Kasumi-1 (cell line): ENCODE results near the gene RELCH.
"Not testable (repeated sequence)": the region's sequence is repeated elsewhere in the genome, so short reads cannot be mapped to it uniquely, and the experiment has no call there.

Experiments used
- DNase-seq, 2 experiments: peaks; one replicate each; lab custom pipeline; 2025; lab: John Stamatoyannopoulos, UW

The RELCH gene

DNA sequence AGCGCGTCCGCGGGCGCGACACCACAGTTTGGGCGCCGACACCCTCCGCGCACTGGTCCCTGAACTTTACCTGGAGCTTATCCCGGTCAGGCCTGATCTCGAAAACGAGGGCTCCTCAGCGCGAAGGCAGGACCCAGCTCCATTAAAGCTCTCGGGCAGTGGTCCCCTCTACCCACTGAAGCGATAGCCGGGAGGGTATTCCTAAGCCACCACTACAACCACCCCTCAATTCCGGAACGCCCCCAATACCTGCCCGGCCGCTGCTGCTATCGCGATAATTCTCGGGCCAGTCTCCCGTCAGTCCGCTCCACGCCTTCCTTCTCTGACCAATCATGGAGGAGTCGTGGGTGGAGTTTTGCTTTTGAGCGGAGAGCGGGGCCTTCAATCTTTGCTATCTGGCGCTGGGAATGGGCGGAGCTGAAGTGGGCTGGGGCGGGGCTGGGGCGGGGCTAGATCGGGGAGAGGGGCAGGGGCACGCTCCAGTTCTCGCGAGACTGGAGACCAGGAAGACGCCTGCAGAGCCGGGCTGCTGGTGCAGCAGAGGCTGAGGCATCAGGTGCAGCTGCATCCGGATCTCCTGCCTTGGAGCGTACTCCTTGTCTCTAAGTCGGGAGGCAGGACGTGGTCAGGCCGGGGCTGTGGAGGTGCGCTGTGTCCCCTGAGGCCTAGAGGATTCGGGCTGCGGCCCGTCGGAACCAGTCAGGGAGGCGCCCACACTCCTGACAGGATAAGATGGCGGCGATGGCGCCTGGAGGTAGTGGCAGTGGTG lies at the start of gene RELCH, which contains the start of gene PIGN:
TSS of gene RELCH (plus strand) at position 482 of the 769 bp plus-strand sequence. CDS start at position 733, 251 bp downstream.
TSS of gene PIGN (minus strand) at position 283 of the 769 bp plus-strand sequence. CDS start 25,703 bp downstream, outside the sequence.
- DNase-seq: peak; percentile 99

DNA sequence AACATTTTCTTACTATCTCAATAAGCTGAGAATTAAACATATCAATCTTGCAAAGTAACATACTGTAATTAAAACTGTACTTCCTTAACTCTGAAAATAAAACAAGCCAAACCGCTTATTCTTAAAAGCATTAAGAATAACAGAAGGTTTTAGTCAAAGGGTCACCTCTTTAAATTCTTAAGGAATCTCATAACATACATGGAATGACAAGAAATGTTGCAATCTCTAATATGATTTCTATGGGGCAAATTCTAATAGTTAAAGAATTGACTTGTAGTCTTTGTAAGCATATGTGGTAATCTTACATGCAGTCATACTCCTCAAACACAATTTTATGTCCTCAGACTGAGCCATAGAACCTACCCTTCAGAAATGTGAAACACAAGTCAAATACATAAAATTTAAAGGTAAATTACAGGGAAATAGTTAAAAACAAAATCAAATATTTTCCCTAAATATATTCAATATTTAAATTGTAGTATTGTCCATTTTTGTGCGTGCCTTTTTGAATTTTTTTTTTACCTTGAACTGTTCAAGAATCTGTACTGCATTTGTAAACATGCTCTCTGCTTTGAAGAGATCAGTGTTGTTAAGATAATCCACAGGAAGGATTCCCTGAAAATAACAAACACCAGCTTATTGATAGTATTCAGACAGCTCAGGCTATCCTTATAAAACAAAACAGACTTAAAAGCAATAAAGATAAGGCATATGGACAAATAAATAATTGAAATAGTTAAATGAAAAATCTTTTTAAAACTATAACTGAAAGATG lies 48.4 kb upstream of the RELCH start:
- no peak for DNase-seq

GRCh38 chr18:62140259-62140658 lies 46.8 kb upstream of the RELCH start:
- DNase-seq: no peak

DNA sequence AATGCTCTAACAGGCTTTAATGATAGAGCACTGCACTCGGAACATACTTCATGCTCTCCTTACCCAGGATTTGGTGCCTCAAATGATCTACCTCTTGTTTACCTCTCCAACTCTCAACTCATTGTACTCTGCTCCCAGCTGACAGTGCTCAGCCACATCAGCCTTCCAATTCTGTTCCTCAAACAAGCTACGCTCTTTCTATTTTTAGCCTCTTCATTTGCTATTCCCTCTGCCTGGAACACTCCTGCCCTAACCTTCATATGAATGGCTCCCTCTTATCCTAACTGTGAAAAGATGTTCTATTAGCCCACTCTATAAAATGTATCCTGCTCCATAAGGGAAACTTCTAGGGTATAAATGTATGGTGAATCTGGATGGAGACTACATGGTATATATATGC lies 42.7 kb upstream of the RELCH start:
- DNase-seq: no peak

DNA sequence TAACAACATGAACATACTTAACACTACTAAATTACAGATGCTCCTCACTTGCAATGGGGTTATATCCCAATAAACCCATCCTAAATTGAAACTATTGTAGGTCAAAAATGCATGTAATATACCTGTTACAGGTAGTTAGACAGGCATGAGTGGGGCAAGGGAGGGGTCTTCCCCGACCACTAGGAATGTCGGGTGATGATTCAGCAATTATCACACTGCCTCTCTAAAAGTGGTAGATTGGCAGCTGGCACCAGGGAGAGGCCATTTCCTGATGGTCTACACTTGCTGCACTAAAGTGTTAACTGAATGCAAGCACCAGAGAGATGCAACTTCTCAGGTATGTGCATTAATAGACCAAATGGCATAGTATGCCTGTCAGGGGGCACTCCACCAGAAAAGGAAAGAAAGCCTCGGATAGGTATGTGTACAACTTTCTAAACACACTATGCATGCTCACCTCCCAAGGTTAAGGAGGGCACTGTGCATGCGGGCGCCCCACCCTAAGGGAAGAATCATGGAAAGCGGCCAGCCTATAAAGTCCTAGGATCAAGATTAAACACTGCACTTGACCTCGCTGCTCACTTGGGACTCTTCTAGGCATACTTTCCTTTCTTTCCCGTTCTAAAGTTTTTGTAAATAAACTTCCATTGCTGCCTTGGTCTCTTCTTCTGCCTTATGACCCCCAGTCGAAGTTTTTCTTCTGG lies 35.8 kb upstream of the RELCH start:
- no peak for DNase-seq

GRCh38 chr18:62152844-62153243 lies 34.2 kb upstream of the RELCH start:
- DNase-seq: peak; percentile 5 to 32

GRCh38 chr18:62157843-62158242 lies 29.2 kb upstream of the RELCH start:
- DNase-seq: no peak

GRCh38 chr18:62164310-62164709 lies 22.7 kb upstream of the RELCH start:
- no peak for DNase-seq

- no peak for DNase-seq
These were observed 22.1 kb upstream of the RELCH start for GRCh38 chr18:62164855-62165487.

DNA sequence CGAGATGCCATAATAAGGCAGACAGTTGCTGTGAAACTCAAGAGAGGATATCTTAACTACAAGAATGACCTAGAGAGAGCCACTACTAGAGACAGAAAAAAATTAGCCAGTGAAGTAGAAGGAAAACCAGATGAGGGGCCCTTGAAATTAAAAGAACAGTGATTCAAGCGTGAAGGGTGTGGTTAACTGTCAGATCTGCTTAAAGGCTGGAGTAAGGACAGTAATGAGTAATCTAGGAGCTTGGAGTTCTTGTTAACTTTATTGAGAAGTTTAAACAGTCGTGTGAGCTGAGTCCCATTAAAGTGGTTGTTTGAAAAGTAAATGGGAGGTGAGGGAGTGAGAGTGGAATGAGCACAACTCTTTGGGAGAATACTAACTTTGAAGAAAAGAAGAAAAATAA lies 21.5 kb upstream of the RELCH start:
- DNase-seq: no peak

- DNase-seq: not testable (repeated sequence)
These were observed 20.5 kb upstream of the RELCH start for GRCh38 chr18:62166524-62166923.

DNA sequence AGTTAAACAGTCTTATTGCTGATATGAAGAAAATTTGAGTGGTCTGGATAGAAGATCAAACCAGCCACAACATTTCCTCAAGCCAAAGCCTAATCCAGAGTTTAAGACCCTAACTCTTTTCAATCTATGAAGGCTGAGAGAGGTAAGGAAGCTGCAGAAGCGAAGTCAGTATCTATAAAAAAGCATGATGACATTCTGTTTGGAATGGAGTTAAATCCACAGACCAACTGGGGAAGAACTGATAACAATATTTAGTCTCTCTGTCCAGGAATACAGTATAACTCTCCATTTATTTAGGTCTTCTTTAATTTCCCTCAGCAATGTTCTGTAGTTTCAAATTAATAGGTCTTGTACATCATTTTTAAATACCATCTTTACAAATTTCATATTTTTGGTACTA lies 16.2 kb upstream of the RELCH start:
- no peak for DNase-seq

DNA sequence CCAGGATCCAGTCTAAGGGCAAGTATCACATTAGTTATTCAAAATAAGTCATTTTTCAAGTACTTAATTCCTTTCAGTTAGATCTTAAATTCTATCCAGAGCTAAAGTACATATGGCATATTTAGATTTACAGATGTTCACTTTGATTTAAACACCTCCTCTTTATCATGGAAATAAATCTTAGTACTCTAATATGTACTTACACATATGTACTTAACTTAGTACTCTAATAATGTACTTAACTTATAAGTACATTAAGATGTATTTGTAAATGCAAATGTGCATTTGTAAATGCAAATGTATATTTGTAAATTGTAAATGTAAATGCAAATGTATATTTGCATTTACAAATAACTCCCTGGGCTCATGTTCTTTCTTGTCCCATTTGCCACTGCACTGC lies 14.8 kb upstream of the RELCH start:
- DNase-seq: no peak

- no peak for DNase-seq
These were observed 11.5 kb upstream of the RELCH start for GRCh38 chr18:62175521-62175920.

GRCh38 chr18:62177271-62177670 lies 9.8 kb upstream of the RELCH start:
- DNase-seq: no peak

GRCh38 chr18:62179213-62179612 lies 7.8 kb upstream of the RELCH start:
- DNase-seq: no peak

DNA sequence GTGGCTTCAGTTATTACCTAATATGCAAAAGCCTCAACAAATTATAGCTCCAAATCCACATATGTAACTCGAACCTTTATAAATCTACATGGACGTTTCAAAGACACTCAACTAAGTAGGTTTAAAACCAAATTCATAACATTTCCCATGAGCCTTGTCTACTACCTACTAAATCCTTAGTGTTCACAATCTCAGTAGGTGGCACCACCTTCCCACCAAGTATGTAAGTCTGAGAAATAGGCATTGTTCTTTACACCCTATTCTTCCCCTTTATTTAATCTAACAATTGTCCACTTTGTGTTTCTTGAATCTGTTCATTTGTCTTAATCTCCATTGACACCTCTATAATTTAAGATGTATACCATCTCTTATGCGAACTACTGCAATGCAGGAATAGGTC lies 4.8 kb upstream of the RELCH start:
- no peak for DNase-seq

DNA sequence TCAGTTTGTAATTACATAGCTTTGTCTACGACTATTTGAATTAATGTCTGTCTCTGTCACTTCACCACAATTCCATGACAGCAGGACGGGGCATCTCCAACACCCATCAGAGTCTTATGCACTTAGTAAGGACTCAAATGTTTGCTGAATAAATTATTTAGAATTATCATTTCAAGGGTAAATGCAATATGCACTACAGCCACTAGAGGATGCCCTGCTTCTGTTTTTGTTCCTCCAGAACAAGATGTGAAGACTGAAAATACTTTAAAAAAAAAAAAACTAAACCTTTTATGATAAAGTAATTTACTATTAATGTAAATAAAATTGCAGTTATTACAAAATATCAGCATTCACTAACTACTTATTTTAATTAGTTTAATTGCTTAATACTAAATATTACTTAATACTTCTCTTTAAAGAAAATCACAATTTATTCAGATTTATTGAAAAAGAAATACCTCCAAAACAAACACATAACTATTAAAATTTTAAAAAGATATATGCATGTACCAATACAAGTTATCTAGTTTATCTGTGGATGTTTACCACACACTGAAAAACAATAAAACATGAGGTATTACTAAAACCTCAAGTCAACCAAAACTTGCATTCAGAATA lies 3.4 kb upstream of the RELCH start:
- peak; percentile 59 to 74 for DNase-seq

DNA sequence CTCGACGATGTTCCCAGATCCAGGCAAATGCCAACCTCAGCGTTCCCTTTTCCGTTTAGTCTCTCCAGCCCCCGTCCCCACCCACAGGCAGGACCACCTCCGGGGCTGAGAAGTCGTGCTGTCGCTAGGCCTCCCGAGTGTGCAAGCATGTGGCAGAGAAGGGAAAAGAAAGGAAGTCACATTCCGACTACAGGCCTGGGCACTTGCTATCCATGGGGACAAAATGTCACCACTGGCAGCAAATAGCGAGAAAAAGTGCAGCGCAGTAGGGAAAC lies 619 bp upstream of the RELCH start:
- peak; percentile 28 to 81 for DNase-seq

DNA sequence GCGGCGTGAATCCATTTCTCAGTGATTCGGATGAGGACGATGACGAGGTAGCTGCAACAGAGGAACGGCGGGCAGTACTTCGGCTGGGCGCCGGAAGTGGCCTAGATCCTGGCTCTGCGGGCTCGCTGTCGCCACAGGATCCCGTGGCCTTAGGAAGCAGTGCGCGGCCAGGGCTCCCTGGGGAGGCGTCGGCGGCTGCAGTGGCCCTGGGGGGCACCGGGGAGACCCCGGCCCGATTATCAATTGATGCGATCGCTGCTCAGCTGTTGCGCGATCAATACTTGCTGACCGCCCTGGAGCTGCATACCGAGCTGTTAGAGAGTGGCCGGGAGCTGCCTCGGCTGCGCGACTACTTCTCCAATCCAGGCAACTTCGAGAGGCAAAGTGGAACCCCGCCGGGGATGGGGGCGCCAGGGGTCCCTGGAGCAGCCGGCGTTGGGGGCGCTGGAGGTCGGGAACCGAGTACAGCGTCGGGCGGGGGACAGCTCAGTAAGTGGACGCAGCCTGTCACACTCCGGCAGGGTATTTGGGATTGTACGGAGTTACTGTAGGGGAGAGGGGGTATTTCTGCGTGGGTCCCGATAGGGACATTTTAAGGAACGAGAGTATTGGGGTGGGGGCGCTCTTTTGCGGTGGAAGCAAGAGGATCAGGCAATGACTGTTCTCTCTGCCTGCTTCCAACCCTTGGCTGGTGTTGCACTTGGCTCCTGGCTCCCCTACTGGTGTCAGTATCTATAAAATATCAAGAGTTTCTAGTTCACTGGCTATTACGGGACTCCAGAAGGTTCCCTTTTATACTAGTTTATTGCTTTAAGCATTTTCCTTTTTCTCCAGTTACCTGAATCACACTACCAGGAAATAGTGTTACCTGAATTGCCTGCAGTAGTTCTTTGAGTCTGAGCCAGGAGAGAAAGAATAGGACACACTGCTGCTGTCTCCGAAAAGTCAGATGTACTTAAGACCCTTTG lies 772 bp downstream of the RELCH start:
- DNase-seq: peak; percentile 67 to 81

GRCh38 chr18:62189208-62189607 lies 2.2 kb downstream of the RELCH start:
- no peak for DNase-seq
